OCI-LY1 (cell line): ENCODE data around the gene SLC15A4.

ENCODE experiments used
- H2AFZ ChIP-seq: fragments of 200-600 bp; sonication (generic), shearing (Covaris generic); 2 replicates; pipeline ENCODE4 v1.6.0; 2014; ENCODE audit warnings: antibody characterized with exemption, mild to moderate bottlenecking, low read length
- H3F3A ChIP-seq: fragments of 200-600 bp; sonication (generic), shearing (Covaris generic); 2 replicates; pipeline ENCODE4 v1.6.0; 2014; ENCODE audit warnings: mild to moderate bottlenecking, antibody characterized with exemption, low read length, moderate library complexity; ENCODE audit not compliant: insufficient read depth
- H3K27ac ChIP-seq: fragments of 200-600 bp; sonication (generic); 2 replicates; pipeline ENCODE4 v1.5.1; 2014; ENCODE audit warnings: low read length, mixed run types, mild to moderate bottlenecking, low read depth; ENCODE audit not compliant: poor library complexity, severe bottlenecking
- H3K27me3 ChIP-seq: fragments of 200-600 bp; sonication (generic); 2 replicates; pipeline ENCODE4 v1.6.0; 2014; ENCODE audit warnings: antibody characterized with exemption, mild to moderate bottlenecking, low read length, moderate library complexity; ENCODE audit not compliant: insufficient read depth
- H3K36me3 ChIP-seq: fragments of 200-600 bp; sonication (generic); 2 replicates; pipeline ENCODE4 v1.6.1; 2014; ENCODE audit warnings: mild to moderate bottlenecking, antibody characterized with exemption, low read length, moderate library complexity, mixed read lengths; ENCODE audit not compliant: insufficient read depth
- H3K4me1 ChIP-seq: fragments of 200-600 bp; sonication (generic); 2 replicates; pipeline ENCODE4 v1.5.1; 2014; ENCODE audit warnings: mild to moderate bottlenecking, low read length, moderate library complexity; ENCODE audit not compliant: insufficient read depth, severe bottlenecking
- H3K4me2 ChIP-seq: fragments of 200-600 bp; sonication (generic), shearing (Covaris generic); 2 replicates; pipeline ENCODE4 v1.6.1; 2014; ENCODE audit warnings: low read length
- H3K4me3 ChIP-seq: fragments of 200-600 bp; sonication (generic); 2 replicates; pipeline ENCODE4 v1.5.1; 2014; ENCODE audit warnings: low read length, low read depth, mild to moderate bottlenecking, mixed read lengths; ENCODE audit not compliant: poor library complexity, severe bottlenecking
- H3K79me2 ChIP-seq: fragments of 200-600 bp; shearing (Covaris generic); 2 replicates; pipeline ENCODE4 v1.6.1; 2016; ENCODE audit warnings: mixed run types, low read length, mixed read lengths; ENCODE audit not compliant: insufficient read depth
- H3K9ac ChIP-seq: fragments of 200-600 bp; sonication (generic), shearing (Covaris generic); 2 replicates; pipeline ENCODE4 v1.6.1; 2014; ENCODE audit warnings: mild to moderate bottlenecking, low read length, mixed read lengths
- H3K9me2 ChIP-seq: fragments of 200-600 bp; sonication (generic), shearing (Covaris generic); 2 replicates; pipeline ENCODE4 v1.6.1; 2014; ENCODE audit warnings: low read depth, mild to moderate bottlenecking, low read length, mixed read lengths
- H3K9me3 ChIP-seq: fragments of 200-600 bp; shearing (Covaris generic); 2 replicates; pipeline ENCODE4 v1.6.1; 2014; ENCODE audit warnings: low read length, mixed read lengths
- H4K20me1 ChIP-seq: fragments of 200-600 bp; sonication (generic), shearing (Covaris generic); 2 replicates; pipeline ENCODE4 v1.6.0; 2016; ENCODE audit warnings: mild to moderate bottlenecking, low read length; ENCODE audit not compliant: insufficient read depth
- EZH2 ChIP-seq: fragments of 200-600 bp; sonication (generic), shearing (Covaris generic); IDR thresholded peaks from 2 replicates; pipeline ENCODE4 v1.8.0; 2017; ENCODE audit warnings: borderline replicate concordance, mixed run types, mild to moderate bottlenecking, antibody characterized with exemption, low read length, moderate library complexity, mixed read lengths
- TF ChIP-seq, protein P1 (sequence below): fragments of 200-600 bp; sonication (generic), shearing (Covaris generic); IDR thresholded peaks from 2 replicates; pipeline ENCODE4 v1.5.1; 2017; ENCODE audit warnings: mild to moderate bottlenecking, antibody characterized with exemption, low read length, moderate library complexity, mixed read lengths

The SLC15A4 gene

GRCh38 chr12:128856791-128857078, 33.0 kb upstream of the SLC15A4 start:
- Histone ChIP-seq H3K9ac (no peak overlapping the region), H2AFZ (no peak overlapping the region), H3F3A (no peaks in the 10 kb centered on the region)

GRCh38 chr12:128856035-128856790, 32.5 kb upstream of the SLC15A4 start:
- H3K27ac ChIP-seq = no peak overlapping the region
- no peaks in the 10 kb centered on the region for H3K36me3 ChIP-seq
- no peaks in the 10 kb centered on the region; the same call in 1 of the 2 replicates for H3K27me3 ChIP-seq

More at GRCh38 chr12:128856791-128857078, 33.0 kb upstream of the SLC15A4 start:
- Histone ChIP-seq H3K36me3 (no peaks in the 10 kb centered on the region), H3K9me3 (no peaks in the 10 kb centered on the region), H4K20me1 (no peaks in the 10 kb centered on the region), H3K9me2 (no peaks in the 10 kb centered on the region), H3K4me1 (no peaks in the 10 kb centered on the region), H3K27me3 (no peaks in the 10 kb centered on the region; the same call in 1 of the 2 replicates), H3K4me2 (no peak overlapping the region), H3K79me2 (no peaks in the 10 kb centered on the region), H3K27ac (no peak overlapping the region), H3K4me3 (no peak overlapping the region)
- no peak for TF ChIP-seq EZH2
- TF ChIP-seq, protein P1, sequence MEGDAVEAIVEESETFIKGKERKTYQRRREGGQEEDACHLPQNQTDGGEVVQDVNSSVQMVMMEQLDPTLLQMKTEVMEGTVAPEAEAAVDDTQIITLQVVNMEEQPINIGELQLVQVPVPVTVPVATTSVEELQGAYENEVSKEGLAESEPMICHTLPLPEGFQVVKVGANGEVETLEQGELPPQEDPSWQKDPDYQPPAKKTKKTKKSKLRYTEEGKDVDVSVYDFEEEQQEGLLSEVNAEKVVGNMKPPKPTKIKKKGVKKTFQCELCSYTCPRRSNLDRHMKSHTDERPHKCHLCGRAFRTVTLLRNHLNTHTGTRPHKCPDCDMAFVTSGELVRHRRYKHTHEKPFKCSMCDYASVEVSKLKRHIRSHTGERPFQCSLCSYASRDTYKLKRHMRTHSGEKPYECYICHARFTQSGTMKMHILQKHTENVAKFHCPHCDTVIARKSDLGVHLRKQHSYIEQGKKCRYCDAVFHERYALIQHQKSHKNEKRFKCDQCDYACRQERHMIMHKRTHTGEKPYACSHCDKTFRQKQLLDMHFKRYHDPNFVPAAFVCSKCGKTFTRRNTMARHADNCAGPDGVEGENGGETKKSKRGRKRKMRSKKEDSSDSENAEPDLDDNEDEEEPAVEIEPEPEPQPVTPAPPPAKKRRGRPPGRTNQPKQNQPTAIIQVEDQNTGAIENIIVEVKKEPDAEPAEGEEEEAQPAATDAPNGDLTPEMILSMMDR = no peak

DNA sequence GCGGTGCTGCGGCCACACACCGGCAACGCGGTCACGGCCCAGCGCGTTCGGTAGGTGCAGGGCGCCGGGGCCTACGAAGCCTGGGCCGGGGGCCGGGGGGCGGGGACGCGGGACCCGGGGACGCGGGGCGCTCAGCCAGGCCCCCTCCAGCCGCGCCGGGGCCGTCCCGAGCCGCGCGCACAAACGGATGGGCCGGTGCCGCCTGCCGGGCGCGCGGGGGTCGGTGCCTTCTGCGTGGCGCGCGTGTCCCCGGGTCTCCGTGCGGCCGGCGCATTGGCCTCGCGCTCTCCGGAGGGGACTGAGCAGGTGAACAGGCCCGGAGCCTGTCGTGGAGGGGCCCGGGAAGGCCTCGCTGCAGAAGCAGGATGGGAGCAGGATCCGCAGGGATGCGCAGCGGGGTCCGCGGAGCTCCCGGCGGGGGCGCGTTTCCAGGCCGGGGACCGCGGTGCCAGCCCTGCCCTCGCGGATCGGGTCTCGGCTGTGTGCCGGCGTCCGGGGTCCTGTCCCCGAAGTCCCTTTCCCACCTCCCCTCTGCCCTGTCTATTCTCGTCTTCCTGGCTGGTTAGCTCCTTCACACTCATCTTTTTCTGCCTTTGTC, 29.9 kb upstream of the SLC15A4 start:
- TF ChIP-seq EZH2 = no peak
- TF ChIP-seq, protein P1 = no peak
- Histone ChIP-seq H3F3A (no peaks in the 10 kb centered on the region), H3K4me1 (no peaks in the 10 kb centered on the region), H3K4me2 (no peak overlapping the region), H4K20me1 (no peaks in the 10 kb centered on the region), H3K9ac (no peak overlapping the region), H3K36me3 (no peaks in the 10 kb centered on the region), H3K9me2 (no peaks in the 10 kb centered on the region), H3K9me3 (no peaks in the 10 kb centered on the region), H3K27ac (no peak overlapping the region), H3K4me3 (no peak overlapping the region), H3K79me2 (no peaks in the 10 kb centered on the region), H2AFZ (no peak overlapping the region), H3K27me3 (no peaks in the 10 kb centered on the region)

More at GRCh38 chr12:128856035-128856790, 32.5 kb upstream of the SLC15A4 start:
- Histone ChIP-seq H4K20me1 (no peaks in the 10 kb centered on the region), H3K4me3 (no peak overlapping the region), H2AFZ (no peak overlapping the region), H3K9me2 (no peaks in the 10 kb centered on the region), H3K4me2 (no peak overlapping the region), H3K9me3 (no peaks in the 10 kb centered on the region), H3K79me2 (no peaks in the 10 kb centered on the region), H3K9ac (no peak overlapping the region), H3F3A (no peaks in the 10 kb centered on the region), H3K4me1 (no peaks in the 10 kb centered on the region)
- TF ChIP-seq, protein P1 = no peak
- no peak for TF ChIP-seq EZH2
